ENCODE data around the gene ENGASE.

- TF ChIP-seq HDGF (IDR thresholded peaks at IDR 0.05; ENCODE audit: borderline replicate concordance) (no peak), L3MBTL2 (conservative IDR thresholded peaks at IDR 0.05) (no peak), BHLHE40 (IDR thresholded peaks at IDR 0.05; ENCODE audit: borderline replicate concordance) (no peak), SP1 (IDR thresholded peaks at IDR 0.05) (no peak), SUZ12 (IDR thresholded peaks at IDR 0.05) (no peak), FOXA1 (IDR thresholded peaks at IDR 0.05) (no peak)
These were observed 39.6 kb upstream of the ENGASE start for GRCh38 chr17:79034931-79035485.
